Measurements from ENCODE around the gene MCL1. TPM values are rescaled to one million over a fixed set of nuclear protein-coding genes. Genes with fewer than 3 reads are reported as not detected.
A peak's percentile ranks its signal among the peaks of the same experiment; 100 is the strongest.

The MCL1 gene
- total and polyA plus RNA-seq, 2 experiments from 2014 or later, result 55.3 to 244 TPM

- H3K4me3 Mint-ChIP-seq, result no peak overlapping the region
- peaks cover 6% of the 10 kb centered on the region; the same call in 1 of the 2 replicates for H3F3A ChIP-seq (replicated peaks; ENCODE audit: low read depth)
- no peaks in the 10 kb centered on the region for H3K27me3 ChIP-seq (ENCODE audit: insufficient read depth)
- H3K27ac Mint-ChIP-seq, result peak overlapping the region; percentile 84; the same call in 1 of the 2 replicates
- H3K27ac ChIP-seq (ENCODE audit: low read depth), result no peak overlapping the region
- H3K27me3 Mint-ChIP-seq (ENCODE audit: insufficient read depth, low read depth, poor library complexity), result peaks cover 9% of the 10 kb centered on the region
- H4K20me1 ChIP-seq (replicated peaks; ENCODE audit: insufficient read depth), result no peaks in the 10 kb centered on the region
- H3K4me2 ChIP-seq, result no peak overlapping the region
- no peaks in the 10 kb centered on the region for H3K9me3 Mint-ChIP-seq
- no peaks in the 10 kb centered on the region for H3K36me3 Mint-ChIP-seq (ENCODE audit: low read depth)
- peaks cover 28% of the 10 kb centered on the region for H3K4me1 Mint-ChIP-seq
- H3K4me3 ChIP-seq, result no peak overlapping the region
- no peaks in the 10 kb centered on the region for H3K79me2 ChIP-seq (replicated peaks; ENCODE audit: insufficient read depth)
- peak overlapping the region; percentile 13 for H2AFZ ChIP-seq
- no peaks in the 10 kb centered on the region for H3K36me3 ChIP-seq (ENCODE audit: insufficient read depth)
- no peak for DNase-seq (ENCODE audit: low spot score)
- no peaks in the 10 kb centered on the region for H3K9me2 ChIP-seq (ENCODE audit: insufficient read depth)
- ATAC-seq, result no peak
- peaks cover 7% of the 10 kb centered on the region; the same call in 1 of the 2 replicates for H3K4me1 ChIP-seq (ENCODE audit: insufficient read depth)
- TF ChIP-seq ZNF114 (CRISPR knock-in tag; IDR thresholded peaks at IDR 0.05), result no peak
- no peak for TF ChIP-seq ZNF462 (CRISPR knock-in tag; IDR thresholded peaks at IDR 0.05)
- no peak for TF ChIP-seq EZH2 (IDR thresholded peaks at IDR 0.05; ENCODE audit: low read depth, unreplicated experiment)
- TF ChIP-seq EZH2phosphoT487 (IDR thresholded peaks at IDR 0.05; ENCODE audit: unreplicated experiment), result no peak
- TF ChIP-seq JUNB (IDR thresholded peaks at IDR 0.05; ENCODE audit: unreplicated experiment), result no peak
- no peak for TF ChIP-seq ETS1 (IDR thresholded peaks at IDR 0.05)
- no peak for TF ChIP-seq STAT1 (IDR thresholded peaks at IDR 0.05; ENCODE audit: unreplicated experiment)
- TF ChIP-seq POLR2AphosphoS5 (IDR thresholded peaks at IDR 0.05; ENCODE audit: low read depth), result no peak
- no peak for TF ChIP-seq NANOG (IDR thresholded peaks at IDR 0.05; ENCODE audit: borderline replicate concordance)
- TF ChIP-seq ZNF331 (CRISPR knock-in tag; IDR thresholded peaks at IDR 0.05; ENCODE audit: low read depth), result no peak
- TF ChIP-seq REST (IDR thresholded peaks at IDR 0.05; ENCODE audit: unreplicated experiment), result no peak
These were observed 42.3 kb downstream of the MCL1 start for GRCh38 chr1:150536836-150537731.

Data from GM23338 (cell line).